Medulla oblongata (tissue), 1 donor: ENCODE results near the gene GABBR2.
A peak's percentile ranks its signal among the peaks of the same experiment; 100 is the strongest.

ENCODE experiments used
- DNase-seq: peaks from one replicate; pipeline ENCODE4 v3.0.0-alpha.2; 2015; ENCODE audit errors: extremely low spot score

Gene GABBR2

DNA sequence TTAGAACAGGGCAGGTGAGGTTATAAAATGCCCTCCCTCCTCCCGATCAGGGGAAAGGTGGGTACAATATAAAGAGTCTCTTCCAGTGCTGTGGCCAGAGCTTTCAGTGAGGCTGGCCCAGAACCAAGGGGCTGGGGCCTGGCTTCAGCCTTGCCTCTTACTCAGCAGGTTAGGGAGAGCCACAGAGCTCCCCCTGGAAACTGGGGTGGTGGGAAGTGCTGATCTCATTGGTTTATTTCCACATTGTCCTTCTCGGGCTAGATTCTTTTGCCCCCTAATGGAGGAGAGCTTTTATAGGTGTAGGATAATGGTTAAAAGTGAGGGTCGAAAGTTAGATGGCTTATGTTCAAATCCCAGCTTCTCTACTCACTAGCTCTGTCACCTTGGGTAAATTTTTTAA lies 266.6 kb downstream of the GABBR2 start:
- no peak for DNase-seq

- DNase-seq, result peak; percentile 7
Measured at GRCh38 chr9:98438666-98439065, 270.1 kb downstream of the GABBR2 start.

- DNase-seq, result no peak
Measured at GRCh38 chr9:98437458-98438034, 271.2 kb downstream of the GABBR2 start.

DNA sequence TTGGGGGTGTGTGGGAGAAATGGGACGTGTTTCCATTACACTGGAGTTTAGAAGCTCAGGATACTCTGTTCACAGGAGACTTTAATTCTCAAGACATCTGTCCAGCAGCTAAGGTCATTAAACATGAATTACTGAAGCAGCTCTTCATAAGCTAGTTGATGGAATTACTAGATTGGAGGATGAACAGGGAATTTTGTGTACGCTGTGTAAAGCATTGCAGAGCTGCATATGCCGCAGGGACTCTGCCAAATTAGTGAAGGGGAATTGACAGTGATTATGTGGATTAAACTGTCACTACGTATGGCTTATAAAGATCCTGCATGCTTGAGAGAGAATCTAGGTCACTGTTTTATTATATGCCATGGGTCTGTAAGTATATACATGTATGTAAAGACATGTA lies 275.8 kb downstream of the GABBR2 start:
- no peak for DNase-seq

GRCh38 chr9:98432134-98432533 lies 276.6 kb downstream of the GABBR2 start:
- no peak for DNase-seq

DNA sequence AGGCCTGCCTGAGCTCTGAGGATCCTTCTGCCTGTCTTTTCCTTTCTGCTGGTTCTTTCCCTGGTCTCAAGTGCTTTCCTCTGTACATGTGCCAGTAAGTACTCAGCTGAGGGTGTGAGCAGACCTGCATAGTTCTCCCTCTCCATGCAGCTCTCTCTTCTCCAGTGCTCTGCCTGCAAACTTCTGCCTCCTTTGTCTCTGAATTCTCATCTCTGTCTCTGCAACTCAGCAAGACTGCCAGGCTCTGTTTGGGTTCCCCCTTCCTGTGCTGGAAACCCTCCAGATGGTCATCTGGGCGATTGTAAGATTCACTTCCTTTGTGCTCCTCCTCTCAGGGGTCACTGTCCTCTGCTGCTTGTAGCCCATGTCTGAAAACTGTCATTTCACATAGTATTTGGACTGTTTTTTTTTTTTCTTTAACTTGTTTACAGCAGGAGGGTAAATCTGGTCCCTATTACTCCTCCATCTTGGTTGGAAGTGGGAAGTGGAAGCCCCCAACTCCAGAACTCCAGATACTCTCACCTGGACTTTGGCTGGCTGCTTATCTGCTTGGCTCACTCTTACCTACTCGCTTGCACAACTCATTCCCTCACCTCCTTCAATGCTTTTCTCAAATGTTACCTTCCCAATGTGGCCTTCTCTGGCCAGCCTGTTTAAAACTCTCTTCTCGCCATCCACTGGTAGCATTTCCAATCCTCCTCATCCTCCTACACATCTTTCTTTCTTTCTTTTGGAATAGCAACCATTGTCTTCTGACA lies 278.0 kb downstream of the GABBR2 start:
- DNase-seq, result peak; percentile 76

DNA sequence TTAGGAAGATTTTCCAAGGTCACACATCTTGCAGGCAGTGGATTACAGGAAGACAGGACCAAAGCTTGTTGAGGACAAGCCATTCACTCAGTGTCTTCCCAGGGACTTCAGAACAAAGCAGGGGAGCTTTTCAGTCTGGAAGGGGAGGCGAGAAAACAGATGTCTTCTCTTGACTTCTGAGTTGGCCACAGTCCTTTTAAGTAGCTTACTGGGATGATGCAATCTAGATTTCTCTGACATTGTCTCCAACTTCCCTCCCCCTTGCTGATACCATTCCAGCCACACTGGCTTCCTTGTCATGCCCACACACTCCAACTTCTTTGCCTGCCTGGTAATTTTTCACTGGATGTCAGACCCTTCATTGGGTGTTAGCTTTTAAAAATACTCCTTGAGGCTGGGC lies 279.1 kb downstream of the GABBR2 start:
- peak; percentile 36 for DNase-seq

GRCh38 chr9:98428454-98428853 lies 280.3 kb downstream of the GABBR2 start:
- DNase-seq, result no peak

- no peak for DNase-seq
Measured at GRCh38 chr9:98427491-98427890, 281.2 kb downstream of the GABBR2 start.

- DNase-seq, result no peak
Measured at GRCh38 chr9:98425079-98425478, 283.7 kb downstream of the GABBR2 start.

- DNase-seq, result no peak
Measured at GRCh38 chr9:98419260-98419603, 289.5 kb downstream of the GABBR2 start.

GRCh38 chr9:98418578-98419259 lies 290.0 kb downstream of the GABBR2 start:
- DNase-seq, result no peak

GRCh38 chr9:98416294-98417248 lies 292.2 kb downstream of the GABBR2 start:
- DNase-seq, result no peak

DNA sequence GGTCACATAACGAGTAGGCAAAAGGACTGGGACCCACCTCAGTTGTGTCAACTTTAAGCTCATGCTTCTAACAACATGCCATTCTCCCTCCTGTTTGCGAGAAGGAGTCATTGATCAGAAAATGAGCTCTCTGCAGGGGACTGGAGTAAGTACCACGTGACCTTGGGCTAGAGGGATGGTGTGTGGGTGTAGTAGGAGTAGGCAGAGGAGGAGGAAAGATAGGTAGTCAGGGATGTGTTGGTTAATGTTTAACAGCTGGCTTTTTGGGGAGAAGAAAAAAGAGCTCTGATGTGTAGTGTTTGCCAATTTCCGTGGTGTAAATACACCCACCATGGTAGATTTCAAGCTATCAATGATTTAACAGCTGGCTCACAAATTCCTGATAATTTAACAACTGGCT lies 293.0 kb downstream of the GABBR2 start:
- no peak for DNase-seq

GRCh38 chr9:98413084-98413483 lies 295.7 kb downstream of the GABBR2 start:
- no peak for DNase-seq

DNA sequence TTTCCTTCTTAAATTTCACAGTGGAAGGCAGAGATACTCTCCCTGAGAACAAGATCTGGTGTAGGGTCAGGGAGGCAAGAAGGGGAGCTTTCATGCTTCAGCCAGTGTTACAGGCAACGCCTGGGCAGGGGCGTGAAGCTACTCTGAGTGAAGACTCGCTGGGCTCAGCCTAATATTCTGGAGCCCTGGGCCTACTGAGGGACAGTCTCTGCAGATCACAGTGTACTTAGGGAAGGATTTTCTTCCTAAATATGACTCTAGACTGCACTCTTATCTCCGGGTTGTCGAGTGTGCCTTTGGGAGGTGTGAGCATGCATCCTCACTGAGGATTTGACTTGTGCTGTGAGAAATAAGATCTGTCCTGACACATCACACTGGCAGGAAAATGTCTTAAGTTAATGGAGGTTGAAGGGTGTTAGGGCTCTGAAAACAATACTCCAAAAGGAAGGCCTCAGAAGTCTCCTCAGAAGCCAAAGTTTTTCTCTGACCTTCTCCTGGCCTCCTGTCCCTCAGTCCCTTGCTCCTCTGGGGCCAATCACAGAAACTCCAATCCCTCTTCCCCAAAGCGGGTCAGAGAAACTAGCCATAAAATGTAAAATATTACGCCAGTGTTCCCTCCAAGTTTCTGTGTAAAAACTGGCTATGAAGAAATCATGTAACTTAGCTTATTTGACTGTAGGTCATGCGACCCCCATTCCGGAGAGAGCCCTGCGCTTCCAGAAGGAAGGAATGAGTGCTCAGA lies 296.5 kb downstream of the GABBR2 start:
- no peak for DNase-seq

GRCh38 chr9:98410185-98410697 lies 298.5 kb downstream of the GABBR2 start:
- peak; percentile 59 for DNase-seq

GRCh38 chr9:98409719-98410118 lies 299.0 kb downstream of the GABBR2 start:
- DNase-seq, result no peak

GRCh38 chr9:98406469-98406868 lies 302.3 kb downstream of the GABBR2 start:
- no peak for DNase-seq

DNA sequence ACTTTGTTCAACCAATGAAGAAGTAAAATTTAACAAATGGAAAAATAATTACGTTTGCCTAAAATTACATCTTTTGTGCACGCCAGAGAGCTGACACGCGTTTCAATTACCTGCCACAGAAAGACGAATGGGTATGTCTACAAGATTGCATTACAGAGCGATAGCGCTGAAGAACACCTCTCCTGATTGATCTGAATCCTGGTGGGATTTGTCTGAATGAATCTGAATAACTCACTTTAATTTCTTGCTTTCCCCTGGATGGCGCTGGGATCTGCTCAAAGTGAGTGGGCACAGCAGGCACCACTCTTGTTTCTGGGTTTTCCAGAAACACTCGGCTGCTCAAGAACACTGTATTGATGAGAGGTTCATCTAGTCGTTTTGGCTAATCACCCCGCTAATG lies 304.5 kb downstream of the GABBR2 start:
- DNase-seq, result no peak

- DNase-seq, result no peak
Measured at GRCh38 chr9:98403715-98404114, 305.0 kb downstream of the GABBR2 start.
